Thoracic aorta (tissue), 2 donors: ENCODE data around the gene ERCC6L. TPM values are rescaled to one million over a fixed set of nuclear protein-coding genes. Genes with fewer than 3 reads are reported as not detected.

Source experiments
- ATAC-seq: fragments of 150-250 bp; one replicate; pipeline ENCODE4 v1.8.0; 2017; ENCODE audit warnings: low read depth; ENCODE audit not compliant: insufficient number of reproducible peaks, low FRiP score
- DNase-seq: peaks from one replicate; pipeline ENCODE4 v3.0.0-alpha.2; 2020; ENCODE audit warnings: low spot score
- H3K27ac ChIP-seq, 2 donors: fragments of 200-600 bp; sonication (generic); 1 replicate in 1 of 2; 2 replicates in 1 of 2; pipeline ENCODE4 v1.5.1; 2016; ENCODE audit warnings: mild to moderate bottlenecking in 2 of 2, moderate library complexity in 2 of 2
- H3K27me3 ChIP-seq: fragments of 200-600 bp; sonication (generic); replicated peaks from 2 replicates; pipeline ENCODE4 v1.6.0; 2016; ENCODE audit warnings: mild to moderate bottlenecking; ENCODE audit not compliant: insufficient read depth
- H3K36me3 ChIP-seq: fragments of 200-600 bp; sonication (generic); one replicate; pipeline ENCODE4 v1.5.1; 2016
- H3K4me1 ChIP-seq, 2 donors: fragments of 200-600 bp; sonication (generic); 1 replicate in 1 of 2; 2 replicates in 1 of 2; pipeline versions ENCODE4 v1.5.1 to v1.6.0; 2016; ENCODE audit warnings: low read depth in 2 of 2, mild to moderate bottlenecking in 1 of 2; ENCODE audit not compliant: control insufficient read depth in 1 of 2
- H3K4me3 ChIP-seq: fragments of 200-600 bp; sonication (generic); 2 replicates; pipeline ENCODE4 v1.5.1; 2016; ENCODE audit warnings: mild to moderate bottlenecking
- H3K9me3 ChIP-seq: fragments of 200-600 bp; sonication (generic); 2 replicates; pipeline ENCODE4 v1.5.1; 2016
- CTCF ChIP-seq: fragments of 200-600 bp; sonication (generic); IDR thresholded peaks from one replicate; pipeline ENCODE4 v1.5.1; 2019; ENCODE audit warnings: antibody characterized with exemption
- total RNA-seq, 2 donors: library from RNA; depleted of rRNA; stranded (reverse); fragments of >200 nt; gene quantifications; one replicate each; pipeline versions ENCODE4 v1.1.0 to v1.2.3, GENCODE V29; 2016

ERCC6L gene
- total RNA-seq, 2 donors from 2014 or later, result 0.41 TPM; not detected in 1

- Histone ChIP-seq H3K27ac (no peak overlapping the region), H3K4me3 (no peak overlapping the region), H3K9me3 (no peaks in the 10 kb centered on the region), H3K36me3 (no peaks in the 10 kb centered on the region), H3K4me1 (no peaks in the 10 kb centered on the region), H3K27me3 (no peaks in the 10 kb centered on the region)
- DNase-seq (no peak), ATAC-seq (no peak)
- TF ChIP-seq CTCF, result no peak
These were observed 73.3 kb downstream of the ERCC6L start for GRCh38 chrX:72165551-72165950.

GRCh38 chrX:72159769-72160168, 79.1 kb downstream of the ERCC6L start:
- Histone ChIP-seq H3K27ac (no peak overlapping the region), H3K36me3 (no peaks in the 10 kb centered on the region), H3K4me3 (no peak overlapping the region), H3K9me3 (no peaks in the 10 kb centered on the region), H3K27me3 (no peaks in the 10 kb centered on the region), H3K4me1 (no peaks in the 10 kb centered on the region)
- no peak for TF ChIP-seq CTCF
- no peak for DNase-seq
- no peak for ATAC-seq

DNA sequence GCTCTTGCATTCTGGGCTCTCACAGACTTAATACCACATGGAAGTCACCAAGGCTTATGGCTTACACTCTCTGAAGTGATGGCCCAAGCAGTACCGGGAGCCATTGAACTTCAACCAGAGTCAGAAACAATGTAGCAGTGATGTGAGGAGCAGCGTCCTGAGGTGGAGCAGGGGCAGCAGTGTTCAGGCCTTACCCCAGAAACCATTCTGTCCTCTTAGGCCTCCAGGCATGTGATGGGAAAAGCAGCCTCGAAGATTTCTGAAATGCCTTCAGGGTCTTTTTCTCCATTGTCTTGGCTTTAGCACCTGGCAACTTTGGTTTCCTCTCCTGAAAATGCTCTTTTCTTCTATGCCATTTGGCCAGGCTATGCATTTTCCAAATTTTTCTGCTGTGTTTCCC, 80.1 kb downstream of the ERCC6L start:
- no peak for TF ChIP-seq CTCF
- H3K27me3 ChIP-seq, result no peaks in the 10 kb centered on the region
- no peaks in the 10 kb centered on the region for H3K4me1 ChIP-seq
- no peak overlapping the region for H3K4me3 ChIP-seq
- ATAC-seq, result no peak
- no peak for DNase-seq
- no peaks in the 10 kb centered on the region for H3K9me3 ChIP-seq
- H3K36me3 ChIP-seq, result no peaks in the 10 kb centered on the region
- H3K27ac ChIP-seq, result no peak overlapping the region

Other genes starting within 250 kb of the ERCC6L start
- 10 to 100 TPM in 1 of 2 donors, 1 to 10 TPM in 1; 7.6 to 11.6 TPM for gene RTL5, start 107.1 kb downstream of the ERCC6L start, total RNA-seq
- 1 to 10 TPM; 3.9 to 5.6 TPM for gene PIN4, start 57.3 kb downstream of the ERCC6L start, total RNA-seq
- gene RPS4X, start 38.2 kb upstream of the ERCC6L start, total RNA-seq, result 100 to 1,000 TPM; 384 to 397 TPM
- gene CITED1, start 66.9 kb upstream of the ERCC6L start, total RNA-seq, result 1 to 10 TPM in 1 of 2 donors, not detected in 1; 3.7 TPM